Activated T-helper 17 cell treated with anti-CD3 and anti-CD28 coated beads, Interleukin-2, amount 50 U/mL, for 72 hours (primary cell): ENCODE results near the gene RANBP17. TPM values are rescaled to one million over a fixed set of nuclear protein-coding genes. Genes with fewer than 3 reads are reported as not detected.

Source experiments
- ATAC-seq: fragments of 150-1000 bp; cut with Tn5 transposase; replicated peaks from 2 replicates; pipeline ENCODE4 v1.10.0; 2021; ENCODE audit warnings: mild to moderate bottlenecking, moderate library complexity
- H3K27ac Mint-ChIP-seq: one replicate; pipeline ENCODE4 v1.8.0; 2022; ENCODE audit warnings: mixed read lengths
- H3K27me3 Mint-ChIP-seq: one replicate; pipeline ENCODE4 v1.8.0; 2022; ENCODE audit warnings: mixed read lengths
- H3K36me3 Mint-ChIP-seq: one replicate; pipeline ENCODE4 v1.8.0; 2022; ENCODE audit warnings: low read depth, mild to moderate bottlenecking, mixed read lengths
- H3K4me1 Mint-ChIP-seq: one replicate; pipeline ENCODE4 v1.8.0; 2022; ENCODE audit warnings: mixed read lengths
- H3K4me3 Mint-ChIP-seq: one replicate; pipeline ENCODE4 v1.8.0; 2022; ENCODE audit warnings: mild to moderate bottlenecking, mixed read lengths
- H3K9me3 Mint-ChIP-seq: one replicate; pipeline ENCODE4 v1.8.0; 2022; ENCODE audit warnings: mixed read lengths
- total RNA-seq, 2 donors: library from RNA; stranded (reverse); gene quantifications; one replicate each; pipeline ENCODE4 v1.2.3, GENCODE V29; 2022

RANBP17 gene
- total RNA-seq, 2 donors from 2014 or later: not detected

- Mint-ChIP-seq H3K9me3 (peaks cover 3% of the 10 kb centered on the region), H3K27ac (no peak overlapping the region), H3K27me3 (peaks cover 29% of the 10 kb centered on the region), H3K4me1 (no peaks in the 10 kb centered on the region), H3K4me3 (no peak overlapping the region), H3K36me3 (no peaks in the 10 kb centered on the region)
- no peak for ATAC-seq
These were observed 468.2 kb downstream of the RANBP17 start for GRCh38 chr5:171330021-171330420.

- Mint-ChIP-seq H3K27me3 (peaks cover 31% of the 10 kb centered on the region), H3K4me3 (no peak overlapping the region), H3K27ac (no peak overlapping the region), H3K9me3 (peaks cover 3% of the 10 kb centered on the region), H3K36me3 (no peaks in the 10 kb centered on the region), H3K4me1 (no peaks in the 10 kb centered on the region)
- no peak for ATAC-seq
These were observed 473.8 kb downstream of the RANBP17 start for GRCh38 chr5:171335616-171336015.

- Mint-ChIP-seq H3K9me3 (peaks cover 3% of the 10 kb centered on the region), H3K4me1 (no peaks in the 10 kb centered on the region), H3K4me3 (peak overlapping the region; percentile 44), H3K36me3 (no peaks in the 10 kb centered on the region), H3K27me3 (peaks cover 31% of the 10 kb centered on the region), H3K27ac (no peak overlapping the region)
- ATAC-seq: peak; percentile 44
These were observed 474.8 kb downstream of the RANBP17 start for GRCh38 chr5:171336521-171337209.

GRCh38 chr5:171337210-171337569 lies 475.4 kb downstream of the RANBP17 start:
- Mint-ChIP-seq H3K9me3 (peaks cover 3% of the 10 kb centered on the region), H3K27me3 (peaks cover 28% of the 10 kb centered on the region), H3K4me1 (no peaks in the 10 kb centered on the region), H3K36me3 (no peaks in the 10 kb centered on the region), H3K4me3 (peak overlapping the region; percentile 44), H3K27ac (no peak overlapping the region)
- no peak for ATAC-seq

- Mint-ChIP-seq H3K4me3 (no peak overlapping the region), H3K9me3 (no peaks in the 10 kb centered on the region), H3K36me3 (no peaks in the 10 kb centered on the region), H3K27ac (no peak overlapping the region), H3K4me1 (no peaks in the 10 kb centered on the region), H3K27me3 (peaks cover 21% of the 10 kb centered on the region)
- ATAC-seq: no peak
These were observed 478.2 kb downstream of the RANBP17 start for GRCh38 chr5:171340042-171340441.

GRCh38 chr5:171340491-171340890 lies 478.7 kb downstream of the RANBP17 start:
- Mint-ChIP-seq H3K27ac (no peak overlapping the region), H3K4me1 (no peaks in the 10 kb centered on the region), H3K4me3 (no peak overlapping the region), H3K9me3 (no peaks in the 10 kb centered on the region), H3K27me3 (peaks cover 18% of the 10 kb centered on the region), H3K36me3 (no peaks in the 10 kb centered on the region)
- ATAC-seq: no peak

- Mint-ChIP-seq H3K4me3 (no peak overlapping the region), H3K36me3 (no peaks in the 10 kb centered on the region), H3K27ac (no peak overlapping the region), H3K27me3 (peaks cover 12% of the 10 kb centered on the region), H3K4me1 (no peaks in the 10 kb centered on the region), H3K9me3 (no peaks in the 10 kb centered on the region)
- ATAC-seq: peak; percentile 54
These were observed 480.7 kb downstream of the RANBP17 start for GRCh38 chr5:171342362-171343111.

- H3K27me3 Mint-ChIP-seq: peaks cover 5% of the 10 kb centered on the region
- no peak overlapping the region for H3K4me3 Mint-ChIP-seq
- H3K27ac Mint-ChIP-seq: no peak overlapping the region
- no peaks in the 10 kb centered on the region for H3K36me3 Mint-ChIP-seq
- no peak for ATAC-seq
- no peaks in the 10 kb centered on the region for H3K9me3 Mint-ChIP-seq
- H3K4me1 Mint-ChIP-seq: no peaks in the 10 kb centered on the region
These were observed 483.3 kb downstream of the RANBP17 start for GRCh38 chr5:171344936-171345608.

Other genes with a start within 250 kb of the RANBP17 start
- not detected for gene GABRP, start 78.3 kb upstream of the RANBP17 start, total RNA-seq